WERI-Rb-1 (cell line): ENCODE measurements around the gene TMEM175.

ENCODE experiments used
- DNase-seq: peaks from one replicate; pipeline ENCODE4 v3.0.0-alpha.2; 2020
- H3K27ac ChIP-seq: fragments of 250-450 bp; sonication (Bioruptor Pico); 2 replicates; pipeline ENCODE4 v1.5.1; 2020; ENCODE audit warnings: mild to moderate bottlenecking, moderate library complexity
- H3K27me3 ChIP-seq: fragments of 250-450 bp; sonication (Bioruptor Pico); 2 replicates; pipeline ENCODE4 v1.5.1; 2021; ENCODE audit warnings: mild to moderate bottlenecking, low read depth, moderate library complexity; ENCODE audit not compliant: insufficient read depth, severe bottlenecking
- H3K36me3 ChIP-seq: fragments of 250-450 bp; sonication (Bioruptor Pico); 2 replicates; pipeline ENCODE4 v1.5.1; 2020; ENCODE audit warnings: mild to moderate bottlenecking, moderate library complexity
- H3K4me3 ChIP-seq: 2 replicates; pipeline ENCODE4 v1.5.1; 2011; ENCODE audit warnings: low read depth, mild to moderate bottlenecking, control low read depth, low read length
- H3K9me3 ChIP-seq: fragments of 250-450 bp; sonication (Bioruptor Pico); 2 replicates; pipeline ENCODE4 v1.5.1; 2021; ENCODE audit warnings: mild to moderate bottlenecking, moderate library complexity; ENCODE audit not compliant: severe bottlenecking
- TF ChIP-seq, protein P1 (sequence below): IDR thresholded peaks from 2 replicates; pipeline ENCODE4 v1.5.1; 2011; ENCODE audit warnings: low read depth, mild to moderate bottlenecking, control low read depth, inconsistent platforms, low read length

Gene TMEM175

DNA sequence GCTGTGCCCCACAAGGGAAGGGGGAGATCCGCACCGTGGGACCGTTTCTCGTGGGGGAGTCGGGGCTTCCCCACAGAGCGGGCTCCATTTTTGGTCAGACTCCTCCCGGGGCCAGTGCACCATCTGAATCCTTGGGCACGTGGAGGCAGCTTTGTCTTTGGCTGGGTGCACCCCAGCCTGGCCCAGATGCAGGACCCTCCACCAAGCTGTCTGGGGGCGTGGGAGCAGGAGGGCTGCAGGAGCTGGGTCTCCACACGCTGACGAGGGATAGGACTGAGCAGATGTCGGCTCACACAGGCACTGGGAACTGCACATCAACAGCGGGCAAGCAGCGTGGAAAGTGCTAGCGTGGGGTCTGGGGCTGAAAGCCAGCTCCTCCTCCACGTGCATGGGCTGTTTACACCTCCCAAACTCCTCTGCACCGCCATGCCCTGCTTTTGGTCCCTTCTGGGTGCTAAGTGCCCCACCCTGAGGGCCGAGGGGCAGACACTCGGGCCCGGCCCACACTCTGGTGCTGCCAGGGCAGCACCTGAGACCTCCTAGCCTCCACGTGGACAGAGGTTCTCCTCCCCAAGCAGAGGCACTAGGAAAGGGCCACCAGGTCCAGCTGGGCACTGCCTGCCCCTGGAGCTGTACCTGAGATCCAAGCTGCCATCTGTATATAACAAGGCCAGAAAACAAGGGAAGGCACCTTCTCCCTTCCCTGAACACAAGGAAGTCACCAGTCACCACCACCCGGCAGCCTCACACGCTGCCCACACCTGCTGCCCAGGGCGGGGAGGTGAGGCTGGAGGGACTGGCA is 27.3 kb downstream of the TMEM175 start:
- no peak for DNase-seq
- no peak overlapping the region for H3K4me3 ChIP-seq

DNA sequence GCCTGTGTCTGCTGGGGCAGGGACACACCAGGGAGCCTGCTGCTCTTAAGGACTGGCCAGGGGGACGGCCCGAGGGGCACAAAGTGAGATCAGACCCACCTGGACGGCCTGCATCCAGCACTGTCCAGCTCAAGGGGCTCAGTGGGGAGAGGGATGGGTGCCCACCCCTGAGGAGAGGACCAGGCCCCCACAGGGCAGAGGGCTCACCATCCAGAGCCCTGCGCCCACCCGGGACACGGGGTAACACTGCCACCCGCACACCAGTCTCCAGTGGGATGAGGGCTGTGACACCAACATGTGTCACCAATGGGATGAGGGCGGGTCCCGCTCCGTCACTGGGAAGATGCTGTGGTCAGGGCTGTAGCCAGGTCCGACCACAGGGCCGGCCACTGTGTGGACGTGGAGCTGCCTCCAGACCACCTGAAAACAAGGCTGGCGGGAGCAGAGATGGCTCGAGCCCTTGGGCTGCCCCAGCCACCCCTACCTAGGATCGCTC is 27.9 kb downstream of the TMEM175 start:
- Histone ChIP-seq H3K9me3 (no peaks in the 10 kb centered on the region), H3K4me3 (no peak overlapping the region), H3K36me3 (peaks cover 9% of the 10 kb centered on the region; the same call in 1 of the 2 replicates), H3K27ac (no peak overlapping the region), H3K27me3 (no peaks in the 10 kb centered on the region)
- DNase-seq = no peak
- TF ChIP-seq, protein P1, sequence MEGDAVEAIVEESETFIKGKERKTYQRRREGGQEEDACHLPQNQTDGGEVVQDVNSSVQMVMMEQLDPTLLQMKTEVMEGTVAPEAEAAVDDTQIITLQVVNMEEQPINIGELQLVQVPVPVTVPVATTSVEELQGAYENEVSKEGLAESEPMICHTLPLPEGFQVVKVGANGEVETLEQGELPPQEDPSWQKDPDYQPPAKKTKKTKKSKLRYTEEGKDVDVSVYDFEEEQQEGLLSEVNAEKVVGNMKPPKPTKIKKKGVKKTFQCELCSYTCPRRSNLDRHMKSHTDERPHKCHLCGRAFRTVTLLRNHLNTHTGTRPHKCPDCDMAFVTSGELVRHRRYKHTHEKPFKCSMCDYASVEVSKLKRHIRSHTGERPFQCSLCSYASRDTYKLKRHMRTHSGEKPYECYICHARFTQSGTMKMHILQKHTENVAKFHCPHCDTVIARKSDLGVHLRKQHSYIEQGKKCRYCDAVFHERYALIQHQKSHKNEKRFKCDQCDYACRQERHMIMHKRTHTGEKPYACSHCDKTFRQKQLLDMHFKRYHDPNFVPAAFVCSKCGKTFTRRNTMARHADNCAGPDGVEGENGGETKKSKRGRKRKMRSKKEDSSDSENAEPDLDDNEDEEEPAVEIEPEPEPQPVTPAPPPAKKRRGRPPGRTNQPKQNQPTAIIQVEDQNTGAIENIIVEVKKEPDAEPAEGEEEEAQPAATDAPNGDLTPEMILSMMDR = no peak

More for the DNA sequence above, 27.3 kb downstream of the TMEM175 start:
- Histone ChIP-seq H3K27me3 (no peaks in the 10 kb centered on the region), H3K27ac (no peak overlapping the region), H3K36me3 (peaks cover 11% of the 10 kb centered on the region), H3K9me3 (no peaks in the 10 kb centered on the region)
- TF ChIP-seq, protein P1 = no peak

DNA sequence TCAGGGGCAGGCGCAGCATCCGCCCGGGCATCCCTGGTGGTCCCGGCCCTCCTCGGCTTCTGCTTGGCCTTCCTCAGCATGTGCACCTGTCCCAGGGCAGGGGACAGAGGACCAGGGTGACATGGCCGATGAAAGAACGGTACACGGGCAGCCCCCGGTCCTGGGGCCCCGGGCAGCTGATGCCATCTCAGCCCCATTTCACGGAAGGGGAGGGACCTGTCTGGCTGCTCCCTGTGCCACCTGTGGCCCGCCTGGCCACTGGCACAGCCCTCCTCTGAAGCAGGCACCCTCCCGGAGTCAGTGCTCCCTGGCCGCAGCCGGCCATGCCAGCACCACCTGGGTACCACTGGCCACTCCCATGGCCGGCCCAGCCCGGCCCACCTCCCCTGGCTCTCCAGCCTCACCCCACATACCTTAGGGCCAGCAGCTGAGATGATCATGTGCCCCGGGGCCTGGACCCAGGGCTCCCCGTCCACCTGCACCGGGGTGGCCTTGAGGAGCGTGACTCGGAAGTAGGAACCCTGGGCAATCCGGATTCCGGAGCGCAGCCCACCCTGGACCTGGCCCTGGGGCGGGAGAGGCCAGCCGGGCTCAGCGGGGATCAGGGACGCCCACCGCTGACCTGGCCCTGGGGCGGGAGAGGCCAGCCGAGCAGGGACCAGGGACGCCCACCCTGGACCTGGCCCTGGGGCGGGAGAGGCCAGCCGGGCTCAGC is 28.5 kb downstream of the TMEM175 start:
- TF ChIP-seq, protein P1 = no peak
- peak; percentile 6 for DNase-seq
- H3K36me3 ChIP-seq = peaks cover 9% of the 10 kb centered on the region; the same call in 1 of the 2 replicates

DNA sequence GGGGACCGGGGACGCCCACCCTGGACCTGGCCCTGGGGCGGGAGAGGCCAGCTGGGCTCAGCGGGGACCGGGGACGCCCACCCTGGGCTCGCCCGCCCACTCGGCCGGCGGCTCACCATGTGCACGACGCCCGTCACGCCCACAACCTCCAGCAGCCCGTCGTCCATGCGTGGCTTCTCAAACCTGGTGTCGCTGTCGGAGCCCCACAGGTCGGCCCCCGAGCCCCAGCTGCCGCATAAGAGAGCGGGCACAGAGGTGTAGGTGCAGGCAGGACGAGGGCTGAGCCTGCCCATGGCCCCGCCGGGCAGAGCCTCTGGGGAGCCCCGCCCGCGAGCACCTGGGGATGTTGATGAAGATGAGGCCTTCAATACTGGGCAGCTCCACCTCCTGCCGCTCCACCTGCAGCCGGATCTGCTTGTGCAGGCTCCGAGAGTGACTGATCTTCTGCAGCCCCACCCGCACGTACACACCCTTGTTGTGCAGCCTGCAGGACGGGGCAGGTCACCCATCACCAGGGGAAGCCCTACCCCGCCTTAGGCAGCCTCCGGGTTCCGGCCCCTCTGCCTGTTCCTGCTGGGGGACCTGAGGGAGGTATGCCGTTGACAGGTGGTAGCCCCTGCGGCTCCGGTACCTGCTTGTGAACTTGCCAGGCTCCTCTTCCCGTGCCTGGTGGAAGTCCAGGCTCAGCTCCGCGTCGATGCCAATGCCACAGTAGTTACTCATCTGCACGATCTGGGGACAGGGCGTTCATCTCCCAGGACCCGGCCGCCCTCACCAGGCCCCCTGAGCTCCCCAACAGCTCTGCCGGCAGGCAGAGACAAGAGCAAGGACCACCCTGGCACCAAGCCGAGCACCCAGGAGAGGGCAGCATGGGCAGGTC is 29.3 kb downstream of the TMEM175 start:
- H3K4me3 ChIP-seq = no peak overlapping the region
- peaks cover 9% of the 10 kb centered on the region; the same call in 1 of the 2 replicates for H3K36me3 ChIP-seq
- no peak for DNase-seq
- H3K9me3 ChIP-seq = no peaks in the 10 kb centered on the region
- H3K27me3 ChIP-seq = no peaks in the 10 kb centered on the region
- H3K27ac ChIP-seq = no peak overlapping the region
- TF ChIP-seq, protein P1 = 0 out of 2 replicates have a peak, but pooled peaks have one; percentile 16

More for the DNA sequence above, 28.5 kb downstream of the TMEM175 start:
- Histone ChIP-seq H3K27ac (no peak overlapping the region), H3K27me3 (no peaks in the 10 kb centered on the region), H3K9me3 (no peaks in the 10 kb centered on the region), H3K4me3 (no peak overlapping the region)
